CD14-positive monocyte (primary cell): ENCODE measurements around the gene GBP1. TPM values are rescaled to one million over a fixed set of nuclear protein-coding genes. Genes with fewer than 3 reads are reported as not detected.

Experiments
- DNase-seq, 3 donors: peaks; one replicate each; pipeline ENCODE4 v3.0.0-alpha.2; 2011 to 2022
- H2AFZ ChIP-seq: 2 replicates; pipeline ENCODE4 v1.6.0; 2012; ENCODE audit warnings: mild to moderate bottlenecking, low read depth, low read length, inconsistent platforms; ENCODE audit not compliant: insufficient read depth, poor library complexity, severe bottlenecking
- H3K27ac ChIP-seq, 2 donors: 1 replicate in 1 of 2; 2 replicates in 1 of 2; pipeline ENCODE4 v1.5.1; 2012 to 2013; ENCODE audit warnings: low read length in 2 of 2, control low read depth in 1 of 2, inconsistent platforms in 1 of 2, low read depth in 1 of 2, mild to moderate bottlenecking in 1 of 2
- H3K27me3 ChIP-seq, 2 donors: one replicate each; pipeline versions ENCODE4 v1.6.0 to v1.6.1; 2011 to 2013; ENCODE audit warnings: low read length in 2 of 2; ENCODE audit not compliant: control insufficient read depth in 2 of 2, insufficient read depth in 2 of 2
- H3K36me3 ChIP-seq, 2 donors: replicated peaks in 1 of 2; 1 replicate in 1 of 2; 2 replicates in 1 of 2; pipeline versions ENCODE4 v1.5.1 to v1.6.1; 2012 to 2013; ENCODE audit warnings: low read length in 2 of 2, control low read depth in 1 of 2, inconsistent platforms in 1 of 2, mild to moderate bottlenecking in 1 of 2; ENCODE audit not compliant: insufficient read depth in 2 of 2, control insufficient read depth in 1 of 2
- H3K4me1 ChIP-seq, 2 donors: 1 replicate in 1 of 2; 2 replicates in 1 of 2; pipeline versions ENCODE4 v1.5.1 to v1.6.1; 2012 to 2013; ENCODE audit warnings: low read length in 2 of 2, control low read depth in 1 of 2, inconsistent platforms in 1 of 2, mild to moderate bottlenecking in 1 of 2, moderate library complexity in 1 of 2; ENCODE audit not compliant: insufficient read depth in 2 of 2, control insufficient read depth in 1 of 2
- H3K4me2 ChIP-seq: replicated peaks from 2 replicates; pipeline ENCODE3; 2012; ENCODE audit warnings: low read length, moderate library complexity, mild to moderate bottlenecking; ENCODE audit not compliant: poor library complexity, severe bottlenecking; ENCODE audit errors: extremely low read depth
- H3K4me3 ChIP-seq, 3 experiments: fragments of 200-600 bp in 1 of 3; sonication (generic) in 1 of 3; replicated peaks in 1 of 3; 1 replicate in 2 of 3; 2 replicates in 1 of 3; pipeline ENCODE4 v1.5.1; 2011 to 2013; ENCODE audit warnings: low read length in 3 of 3, mild to moderate bottlenecking in 3 of 3, control low read depth in 2 of 3, low read depth in 2 of 3, inconsistent platforms in 1 of 3, moderate library complexity in 1 of 3
- H3K79me2 ChIP-seq: 2 replicates; pipeline ENCODE4 v1.6.0; 2012; ENCODE audit warnings: mild to moderate bottlenecking, control low read depth, inconsistent platforms, low read length, moderate library complexity; ENCODE audit not compliant: insufficient read depth
- H3K9ac ChIP-seq: 2 replicates; pipeline ENCODE4 v1.6.0; 2017; ENCODE audit warnings: low read length, mild to moderate bottlenecking; ENCODE audit not compliant: insufficient read depth, poor library complexity, severe bottlenecking
- H3K9me3 ChIP-seq, 2 donors: replicated peaks in 1 of 2; 1 replicate in 1 of 2; 2 replicates in 1 of 2; pipeline versions ENCODE4 v1.5.1 to v1.6.1; 2012 to 2013; ENCODE audit warnings: low read length in 2 of 2, control low read depth in 1 of 2; ENCODE audit not compliant: control insufficient read depth in 1 of 2, insufficient read depth in 1 of 2
- H4K20me1 ChIP-seq: 2 replicates; pipeline ENCODE4 v1.6.0; 2012; ENCODE audit warnings: mild to moderate bottlenecking, low read length, control low read depth, moderate library complexity; ENCODE audit not compliant: insufficient read depth
- H3K27ac Mint-ChIP-seq, 7 donors: one replicate each; pipeline ENCODE4 v1.8.0; 2020; ENCODE audit warnings: mild to moderate bottlenecking in 7 of 7, mixed read lengths in 7 of 7, moderate library complexity in 6 of 7, inconsistent platforms in 2 of 7
- H3K27me3 Mint-ChIP-seq, 3 donors: one replicate each; pipeline ENCODE4 v1.8.0; 2021 to 2022; ENCODE audit warnings: low read depth in 3 of 3, mild to moderate bottlenecking in 3 of 3, mixed read lengths in 3 of 3, moderate library complexity in 3 of 3, inconsistent platforms in 1 of 3
- H3K36me3 Mint-ChIP-seq, 2 donors: one replicate each; pipeline ENCODE4 v1.8.0; 2020; ENCODE audit warnings: mixed read lengths in 2 of 2, inconsistent platforms in 1 of 2, mild to moderate bottlenecking in 1 of 2
- H3K4me1 Mint-ChIP-seq: one replicate; pipeline ENCODE4 v1.8.0; 2020; ENCODE audit warnings: mild to moderate bottlenecking, mixed read lengths
- H3K4me3 Mint-ChIP-seq, 2 donors: one replicate each; pipeline ENCODE4 v1.8.0; 2020; ENCODE audit warnings: mild to moderate bottlenecking in 2 of 2, mixed read lengths in 2 of 2, moderate library complexity in 1 of 2
- H3K9me3 Mint-ChIP-seq, 7 donors: one replicate each; pipeline ENCODE4 v1.8.0; 2020 to 2022; ENCODE audit warnings: mixed read lengths in 7 of 7, mild to moderate bottlenecking in 6 of 7, moderate library complexity in 6 of 7, inconsistent platforms in 2 of 7
- CTCF ChIP-seq: fragments of 200-600 bp; IDR thresholded peaks from one replicate; pipeline ENCODE4 v1.8.0; 2022; ENCODE audit warnings: antibody characterized with exemption, mild to moderate bottlenecking
- WGBS: methylation state at CpG from one replicate; pipeline ENCODE4 v1.1.5; 2013; ENCODE audit warnings: missing lambda C conversion rate; ENCODE audit not compliant: insufficient coverage; 5-methylcytosine and 5-hydroxymethylcytosine counted together
- intact Hi-C, 2 donors: fragments of 100-400 bp; cut with micrococcal nuclease; formaldehyde crosslinking; loops; one replicate each; pipeline versions ENCODE4 v1.15.0 to v1.15.1; 2023
- polyA plus RNA-seq, 3 donors: library from polyadenylated mRNA; depleted of rRNA in 1 of 3; unstranded in 2 of 3; stranded (reverse) in 1 of 3; fragments of 300-500 nt in 2 of 3; fragments of >200 nt in 1 of 3; fragmentation: Illumina TruSeq in 2 of 3; gene quantifications; 1 replicate in 2 of 3; 2 replicates in 1 of 3; pipeline ENCODE4 v1.2.3, GENCODE V29; 2012 to 2021

The GBP1 gene
- polyA plus RNA-seq, 3 donors = 19.5 to 35.2 (median 23.7) TPM

- intact Hi-C loops = no loop called here
- no peak for TF ChIP-seq CTCF
- H3K79me2 ChIP-seq = peaks cover 1% of the 10 kb centered on the region
- H3K9me3 Mint-ChIP-seq = peaks cover 0 to 17% (median 6%) of the 10 kb centered on the region in 7 donors
- H3K27me3 ChIP-seq = no peaks in the 10 kb centered on the region
- peaks cover 17% of the 10 kb centered on the region for H3K4me1 Mint-ChIP-seq
- H3K9ac ChIP-seq = peak overlapping the region; percentile 28
- H4K20me1 ChIP-seq = no peaks in the 10 kb centered on the region
- H3K9me3 ChIP-seq = no peaks in the 10 kb centered on the region
- H3K36me3 Mint-ChIP-seq = no peaks in the 10 kb centered on the region
- no CpG with 5 or more reads among the region's 2 CpGs for WGBS
- H3K4me1 ChIP-seq = peaks cover 11 to 19% of the 10 kb centered on the region in 2 donors
- no peaks in the 10 kb centered on the region for H3K36me3 ChIP-seq
- DNase-seq = peak in 1 of 3 donors; percentile 15
- peaks cover 0 to 1% (median 0%) of the 10 kb centered on the region in 3 donors for H3K27me3 Mint-ChIP-seq
- peak overlapping the region; percentile 71 for H2AFZ ChIP-seq
- H3K27ac Mint-ChIP-seq = peak overlapping the region; percentile 35 to 87 (median 80)
- H3K4me3 Mint-ChIP-seq = peak overlapping the region; percentile 65 to 88
- H3K4me2 ChIP-seq = peak overlapping the region; percentile 76
- peak overlapping the region in 1 of 2 donors; percentile 76 for H3K27ac ChIP-seq
- peak overlapping the region; percentile 26 to 75 (median 73) for H3K4me3 ChIP-seq
These were observed 4.9 kb upstream of the GBP1 start for GRCh38 chr1:89069951-89070350.

DNA sequence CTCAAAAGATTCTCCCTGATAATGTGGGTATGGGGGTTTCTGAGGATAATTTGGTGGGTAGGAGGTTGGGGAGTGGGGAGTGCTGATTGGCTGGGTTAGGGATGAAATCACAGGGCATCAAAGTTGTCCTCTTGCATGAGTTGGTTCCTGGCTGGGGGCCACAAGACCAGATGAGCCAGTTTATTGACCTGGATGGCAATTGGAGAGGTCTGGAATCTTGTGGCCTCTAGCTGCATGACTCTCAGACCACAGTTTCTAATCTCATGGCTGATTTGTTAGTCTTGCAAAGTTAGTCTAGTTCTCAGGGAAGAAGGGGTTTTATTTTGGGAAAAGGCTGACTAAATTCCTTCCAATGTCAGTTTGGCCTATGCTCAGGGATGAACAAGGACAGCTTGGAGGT lies 3.3 kb upstream of the GBP1 start:
- no peak overlapping the region for H3K27ac ChIP-seq
- no peak overlapping the region for H2AFZ ChIP-seq
- peaks cover 13% of the 10 kb centered on the region for H3K79me2 ChIP-seq
- H3K27me3 ChIP-seq = no peaks in the 10 kb centered on the region
- Mint-ChIP-seq H3K4me3 (no peak overlapping the region), H3K27ac (peak overlapping the region in 2 of 7 donors; percentile 1 to 64), H3K27me3 (peaks cover 0 to 1% (median 0%) of the 10 kb centered on the region in 3 donors), H3K4me1 (peaks cover 31% of the 10 kb centered on the region), H3K9me3 (peaks cover 0 to 4% (median 0%) of the 10 kb centered on the region in 7 donors), H3K36me3 (no peaks in the 10 kb centered on the region)
- H3K4me2 ChIP-seq = no peak overlapping the region
- no peak for TF ChIP-seq CTCF
- no peak overlapping the region for H3K4me3 ChIP-seq
- H4K20me1 ChIP-seq = no peaks in the 10 kb centered on the region
- no peak overlapping the region for H3K9ac ChIP-seq
- H3K36me3 ChIP-seq = no peaks in the 10 kb centered on the region
- DNase-seq = no peak
- peaks cover 20 to 35% of the 10 kb centered on the region in 2 donors for H3K4me1 ChIP-seq
- H3K9me3 ChIP-seq = no peaks in the 10 kb centered on the region
- intact Hi-C loops = no loop called here
